Mucosa of rectum (tissue), 2 donors: ENCODE data around the gene STRADA.
A peak's percentile ranks its signal among the peaks of the same experiment; 100 is the strongest.

Source experiments
- H3K27ac ChIP-seq, 2 donors: one replicate each; pipeline ENCODE4 v1.7.0; 2013; ENCODE audit warnings: inconsistent platforms in 2 of 2, low read depth in 2 of 2, low read length in 2 of 2
- H3K27me3 ChIP-seq, 2 donors: one replicate each; pipeline ENCODE4 v1.7.0; 2013; ENCODE audit warnings: low read length in 2 of 2; ENCODE audit not compliant: control insufficient read depth in 2 of 2, insufficient read depth in 2 of 2
- H3K36me3 ChIP-seq, 2 donors: one replicate each; pipeline ENCODE4 v1.7.0; 2013; ENCODE audit warnings: low read length in 2 of 2; ENCODE audit not compliant: control insufficient read depth in 2 of 2, insufficient read depth in 2 of 2
- H3K4me1 ChIP-seq, 2 donors: one replicate each; pipeline ENCODE4 v1.7.0; 2013; ENCODE audit warnings: low read length in 2 of 2, mild to moderate bottlenecking in 1 of 2; ENCODE audit not compliant: control insufficient read depth in 2 of 2, insufficient read depth in 2 of 2
- H3K4me3 ChIP-seq, 2 donors: one replicate each; pipeline ENCODE4 v1.7.0; 2013; ENCODE audit warnings: low read length in 2 of 2
- H3K9ac ChIP-seq, 2 donors: one replicate each; pipeline ENCODE4 v1.7.0; 2013; ENCODE audit warnings: low read length in 2 of 2, low read depth in 1 of 2, mild to moderate bottlenecking in 1 of 2
- H3K9me3 ChIP-seq, 2 donors: one replicate each; pipeline ENCODE4 v1.7.0; 2013; ENCODE audit warnings: low read length in 2 of 2; ENCODE audit not compliant: control insufficient read depth in 2 of 2
- donor health status: healthy.
- donor health status: Normal muscosa, but diverticular disease.

Gene STRADA, protein sequence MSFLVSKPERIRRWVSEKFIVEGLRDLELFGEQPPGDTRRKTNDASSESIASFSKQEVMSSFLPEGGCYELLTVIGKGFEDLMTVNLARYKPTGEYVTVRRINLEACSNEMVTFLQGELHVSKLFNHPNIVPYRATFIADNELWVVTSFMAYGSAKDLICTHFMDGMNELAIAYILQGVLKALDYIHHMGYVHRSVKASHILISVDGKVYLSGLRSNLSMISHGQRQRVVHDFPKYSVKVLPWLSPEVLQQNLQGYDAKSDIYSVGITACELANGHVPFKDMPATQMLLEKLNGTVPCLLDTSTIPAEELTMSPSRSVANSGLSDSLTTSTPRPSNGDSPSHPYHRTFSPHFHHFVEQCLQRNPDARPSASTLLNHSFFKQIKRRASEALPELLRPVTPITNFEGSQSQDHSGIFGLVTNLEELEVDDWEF

DNA sequence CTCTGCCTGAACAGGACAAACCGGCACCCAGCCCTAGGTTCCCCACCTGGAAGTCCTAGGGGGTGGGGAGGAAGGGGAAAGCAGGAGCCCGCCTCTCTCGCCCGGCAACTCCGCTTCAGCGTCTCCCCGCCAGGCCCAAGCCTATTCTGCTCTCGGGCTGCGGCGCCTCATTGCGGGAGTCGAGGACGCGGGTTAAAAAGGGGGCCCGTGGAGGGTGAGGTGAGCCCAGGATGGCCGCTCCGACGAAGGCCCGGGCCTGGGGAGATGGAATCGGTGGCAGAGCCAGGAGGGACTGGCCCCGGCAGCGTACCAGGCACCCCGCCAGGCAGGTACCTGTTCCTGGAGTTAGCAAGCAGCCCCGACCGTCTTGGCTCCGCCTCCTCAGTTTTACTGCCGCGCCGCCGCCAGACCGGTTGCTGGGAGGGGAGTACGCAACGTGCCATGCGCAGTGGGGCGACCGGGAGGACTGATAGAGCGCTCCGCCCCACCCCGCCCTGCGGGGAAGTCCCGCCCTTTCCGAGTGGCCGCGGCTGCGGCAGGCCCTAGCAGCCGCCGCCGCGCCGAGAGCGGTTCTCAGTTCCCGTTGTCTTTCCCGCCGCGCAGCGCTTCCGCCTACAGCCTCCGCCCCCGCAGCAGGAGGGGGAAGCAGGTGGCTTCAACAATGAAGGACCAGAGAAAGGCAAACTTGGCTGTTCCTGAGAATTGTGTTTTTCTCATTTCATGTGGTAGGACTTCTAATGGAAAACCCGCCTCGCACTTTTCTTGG lies at the start of gene STRADA:
STRADA (minus strand) TSS at position 392 of the 766 bp plus-strand sequence. CDS start 13,430 bp downstream, outside the sequence.
- H3K36me3 ChIP-seq: peaks cover 10 to 16% of the 10 kb centered on the region in 2 donors
- peak within 1 kb of the TSS; percentile 89 to 92 for H3K4me3 ChIP-seq
- H3K27me3 ChIP-seq: no peaks in the 10 kb centered on the region

DNA sequence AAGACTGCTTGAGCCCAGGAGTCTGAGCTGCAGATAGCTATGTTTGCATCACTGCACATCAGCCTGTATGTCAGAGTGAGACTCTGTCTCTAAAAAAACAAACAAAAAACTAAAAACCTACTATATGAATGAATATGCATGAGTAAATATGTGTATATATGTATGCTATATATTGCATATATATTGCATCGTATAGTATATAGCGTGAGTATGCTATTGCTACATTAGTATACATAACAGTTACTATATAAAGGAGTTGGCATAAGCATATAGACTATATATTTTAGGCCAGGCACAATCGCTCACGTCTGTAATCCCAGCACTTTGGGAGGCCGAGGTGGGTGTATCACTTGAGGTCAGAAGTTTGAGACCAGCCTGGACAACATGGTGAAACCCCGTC lies 48.5 kb upstream of the STRADA start:
- H3K27me3 ChIP-seq: no peaks in the 10 kb centered on the region
- H3K9me3 ChIP-seq: no peaks in the 10 kb centered on the region
- H3K4me3 ChIP-seq: no peak overlapping the region
- peaks cover 45 to 60% of the 10 kb centered on the region in 2 donors for H3K36me3 ChIP-seq
- H3K27ac ChIP-seq: no peak overlapping the region
- H3K4me1 ChIP-seq: no peaks in the 10 kb centered on the region
- H3K9ac ChIP-seq: no peak overlapping the region

More for the DNA sequence above, at the start of gene STRADA:
- Histone ChIP-seq H3K9ac (peak within 1 kb of the TSS; percentile 88 to 97), H3K9me3 (no peaks in the 10 kb centered on the region), H3K4me1 (peaks cover 12 to 13% of the 10 kb centered on the region in 2 donors), H3K27ac (peak within 1 kb of the TSS; percentile 97 to 98)

GRCh38 chr17:63786971-63787711 lies 45.5 kb upstream of the STRADA start:
- H3K9me3 ChIP-seq: no peaks in the 10 kb centered on the region
- no peak overlapping the region for H3K9ac ChIP-seq
- H3K36me3 ChIP-seq: peaks cover 25 to 38% of the 10 kb centered on the region in 2 donors
- H3K4me3 ChIP-seq: no peak overlapping the region
- H3K27me3 ChIP-seq: no peaks in the 10 kb centered on the region
- H3K27ac ChIP-seq: no peak overlapping the region
- H3K4me1 ChIP-seq: no peaks in the 10 kb centered on the region

DNA sequence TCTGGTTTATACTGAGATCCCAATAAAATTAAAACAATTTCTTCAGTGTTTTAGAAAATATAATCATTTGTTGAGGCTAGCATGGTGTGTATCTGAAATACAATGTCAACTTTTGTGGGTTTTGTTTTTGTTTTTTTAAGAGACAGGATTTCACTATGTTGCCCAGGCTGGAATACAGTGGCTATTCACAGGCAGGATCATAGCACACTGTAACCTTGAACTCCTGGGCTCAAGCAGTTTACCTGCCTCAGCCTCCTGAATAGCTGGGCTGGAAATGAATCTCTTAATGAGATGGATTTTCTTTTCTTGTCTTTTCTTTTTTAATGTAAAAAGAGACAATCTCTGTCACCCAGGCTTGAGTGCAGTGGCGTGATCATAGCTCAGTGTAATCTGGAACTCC lies 44.5 kb upstream of the STRADA start:
- Histone ChIP-seq H3K36me3 (peaks cover 21 to 34% of the 10 kb centered on the region in 2 donors), H3K27me3 (no peaks in the 10 kb centered on the region), H3K4me3 (no peak overlapping the region), H3K27ac (no peak overlapping the region), H3K4me1 (no peaks in the 10 kb centered on the region), H3K9ac (no peak overlapping the region), H3K9me3 (no peaks in the 10 kb centered on the region)

DNA sequence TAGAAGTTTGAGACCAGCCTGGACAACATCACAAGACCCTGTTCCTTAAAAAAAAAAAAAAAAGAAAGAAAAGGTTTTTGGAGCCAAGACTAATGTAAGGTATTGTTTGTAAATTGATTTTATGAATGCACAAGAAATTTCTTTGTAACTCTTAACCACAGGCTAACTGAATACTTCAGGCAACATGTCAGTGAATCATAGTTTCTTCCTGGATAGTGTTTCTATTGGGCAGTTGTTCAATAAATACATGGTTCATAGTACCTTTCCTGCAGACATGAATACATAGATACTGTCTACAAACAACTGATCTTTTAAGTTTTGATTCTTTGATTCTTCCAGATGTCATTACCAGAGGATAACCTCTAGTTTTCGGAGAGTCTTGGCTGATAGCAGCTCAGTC lies 44.0 kb upstream of the STRADA start:
- H3K36me3 ChIP-seq: peaks cover 21 to 32% of the 10 kb centered on the region in 2 donors
- no peaks in the 10 kb centered on the region for H3K9me3 ChIP-seq
- H3K4me1 ChIP-seq: peaks cover 0 to 2% of the 10 kb centered on the region in 2 donors
- no peaks in the 10 kb centered on the region for H3K27me3 ChIP-seq
- H3K27ac ChIP-seq: no peak overlapping the region
- no peak overlapping the region for H3K4me3 ChIP-seq
- no peak overlapping the region for H3K9ac ChIP-seq

DNA sequence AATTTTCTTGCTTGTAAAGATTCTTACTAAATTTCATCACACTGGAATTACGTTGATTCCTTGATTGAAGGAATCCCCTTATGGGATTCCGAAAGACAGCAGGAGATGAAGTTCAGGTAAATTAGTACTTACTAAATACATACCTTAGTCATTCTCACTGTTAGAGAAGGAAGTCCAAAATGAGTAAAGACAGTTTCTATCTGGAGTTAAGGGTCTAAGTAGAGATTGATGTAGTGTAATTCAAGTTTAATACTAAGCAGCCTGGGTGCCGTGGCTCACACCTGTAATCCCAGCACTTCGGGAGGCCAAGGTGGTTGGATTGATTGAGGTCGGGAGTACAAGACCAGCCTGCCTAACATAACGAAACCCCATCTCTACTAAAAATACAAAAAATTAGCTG lies 41.9 kb upstream of the STRADA start:
- Histone ChIP-seq H3K9me3 (no peaks in the 10 kb centered on the region), H3K4me1 (peaks cover 0 to 6% of the 10 kb centered on the region in 2 donors), H3K36me3 (peaks cover 12 to 22% of the 10 kb centered on the region in 2 donors), H3K27ac (no peak overlapping the region), H3K27me3 (no peaks in the 10 kb centered on the region), H3K9ac (no peak overlapping the region), H3K4me3 (no peak overlapping the region)

- Histone ChIP-seq H3K36me3 (peaks cover 8 to 11% of the 10 kb centered on the region in 2 donors), H3K4me3 (no peak overlapping the region), H3K27ac (no peak overlapping the region), H3K9ac (no peak overlapping the region), H3K4me1 (peaks cover 0 to 6% of the 10 kb centered on the region in 2 donors), H3K27me3 (no peaks in the 10 kb centered on the region), H3K9me3 (no peaks in the 10 kb centered on the region)
Measured at GRCh38 chr17:63780928-63781327, 39.3 kb upstream of the STRADA start.

DNA sequence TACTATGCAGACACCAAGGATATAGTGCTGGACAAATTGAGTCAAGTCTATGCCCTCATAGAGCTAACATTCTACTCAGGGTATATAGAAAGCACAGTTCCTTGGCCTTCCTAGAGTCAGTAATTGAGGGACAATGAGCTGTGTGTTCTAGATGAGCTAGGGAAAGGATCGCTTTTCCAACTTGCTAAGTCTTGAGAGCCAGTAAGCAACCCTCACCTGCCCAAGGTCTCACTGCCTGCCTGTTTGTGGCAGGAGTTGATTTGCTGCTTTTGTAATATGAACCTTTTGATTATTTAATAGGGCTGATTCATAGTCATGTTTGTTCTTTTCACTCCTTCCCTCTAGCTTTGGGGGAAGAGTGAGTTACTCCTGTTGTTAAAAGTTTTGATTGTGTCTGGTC lies 38.9 kb upstream of the STRADA start:
- no peak overlapping the region for H3K4me3 ChIP-seq

GRCh38 chr17:63775420-63775819 lies 33.8 kb upstream of the STRADA start:
- Histone ChIP-seq H3K27ac (no peak overlapping the region), H3K9ac (peak overlapping the region; percentile 84 to 99), H3K36me3 (peaks cover 8 to 9% of the 10 kb centered on the region in 2 donors), H3K4me1 (peaks cover 4 to 15% of the 10 kb centered on the region in 2 donors), H3K27me3 (no peaks in the 10 kb centered on the region), H3K9me3 (no peaks in the 10 kb centered on the region), H3K4me3 (peak overlapping the region; percentile 73 to 83)

More for the DNA sequence above, 38.9 kb upstream of the STRADA start:
- Histone ChIP-seq H3K4me1 (peaks cover under 1 to 8% of the 10 kb centered on the region in 2 donors), H3K36me3 (peaks cover 8 to 11% of the 10 kb centered on the region in 2 donors), H3K9ac (no peak overlapping the region), H3K27me3 (no peaks in the 10 kb centered on the region), H3K9me3 (no peaks in the 10 kb centered on the region), H3K27ac (no peak overlapping the region)
